DND-41 (cell line): ENCODE measurements around the gene MAP7D1.

Experiments used
- EZH2 ChIP-seq: IDR thresholded peaks from 3 replicates; pipeline ENCODE4 v1.6.1; 2012; ENCODE audit warnings: borderline replicate concordance, low read depth, mild to moderate bottlenecking, moderate library complexity, low read length, inconsistent platforms; ENCODE audit not compliant: severe bottlenecking
- TF ChIP-seq, protein P1 (sequence below): IDR thresholded peaks from 2 replicates; pipeline ENCODE4 v1.5.1; 2012; ENCODE audit warnings: borderline replicate concordance, low read length, moderate library complexity, mild to moderate bottlenecking; ENCODE audit not compliant: poor library complexity, severe bottlenecking; ENCODE audit errors: extremely low read depth

DNA sequence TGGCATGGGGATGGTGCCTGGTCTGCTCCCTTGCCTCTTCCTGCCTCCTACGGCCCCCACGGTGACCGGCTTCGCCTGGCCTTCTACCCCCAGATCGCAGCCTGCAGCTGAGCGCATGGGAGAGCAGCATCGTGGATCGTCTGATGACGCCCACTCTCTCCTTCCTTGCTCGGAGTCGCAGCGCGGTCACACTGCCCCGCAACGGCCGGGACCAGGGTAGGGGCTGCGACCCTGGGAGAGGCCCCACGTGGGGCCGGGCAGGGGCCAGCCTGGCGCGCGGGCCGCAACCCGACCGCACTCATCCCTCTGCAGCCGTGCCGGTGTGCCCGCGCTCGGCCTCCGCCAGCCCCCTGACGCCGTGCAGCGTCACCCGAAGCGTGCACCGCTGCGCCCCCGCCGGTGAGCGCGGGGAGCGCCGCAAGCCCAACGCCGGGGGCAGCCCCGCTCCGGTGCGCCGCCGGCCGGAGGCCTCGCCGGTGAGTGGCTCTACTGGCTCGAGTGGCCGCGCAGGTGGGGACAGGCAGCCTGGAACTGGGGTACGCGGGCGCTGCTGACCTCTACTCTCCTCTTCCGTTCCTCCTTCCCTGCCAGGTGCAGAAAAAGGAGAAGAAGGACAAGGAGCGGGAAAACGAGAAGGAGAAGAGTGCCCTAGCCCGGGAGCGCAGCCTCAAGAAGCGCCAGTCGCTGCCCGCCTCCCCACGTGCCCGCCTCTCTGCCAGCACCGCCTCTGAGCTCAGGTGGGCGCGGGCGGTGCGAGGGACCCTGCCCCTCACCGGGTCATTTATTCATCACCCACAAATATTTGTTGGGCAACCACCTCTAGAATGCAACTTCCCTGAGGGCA, 20.4 kb downstream of the MAP7D1 start:
- TF ChIP-seq, protein P1, sequence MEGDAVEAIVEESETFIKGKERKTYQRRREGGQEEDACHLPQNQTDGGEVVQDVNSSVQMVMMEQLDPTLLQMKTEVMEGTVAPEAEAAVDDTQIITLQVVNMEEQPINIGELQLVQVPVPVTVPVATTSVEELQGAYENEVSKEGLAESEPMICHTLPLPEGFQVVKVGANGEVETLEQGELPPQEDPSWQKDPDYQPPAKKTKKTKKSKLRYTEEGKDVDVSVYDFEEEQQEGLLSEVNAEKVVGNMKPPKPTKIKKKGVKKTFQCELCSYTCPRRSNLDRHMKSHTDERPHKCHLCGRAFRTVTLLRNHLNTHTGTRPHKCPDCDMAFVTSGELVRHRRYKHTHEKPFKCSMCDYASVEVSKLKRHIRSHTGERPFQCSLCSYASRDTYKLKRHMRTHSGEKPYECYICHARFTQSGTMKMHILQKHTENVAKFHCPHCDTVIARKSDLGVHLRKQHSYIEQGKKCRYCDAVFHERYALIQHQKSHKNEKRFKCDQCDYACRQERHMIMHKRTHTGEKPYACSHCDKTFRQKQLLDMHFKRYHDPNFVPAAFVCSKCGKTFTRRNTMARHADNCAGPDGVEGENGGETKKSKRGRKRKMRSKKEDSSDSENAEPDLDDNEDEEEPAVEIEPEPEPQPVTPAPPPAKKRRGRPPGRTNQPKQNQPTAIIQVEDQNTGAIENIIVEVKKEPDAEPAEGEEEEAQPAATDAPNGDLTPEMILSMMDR = no peak
- no peak for TF ChIP-seq EZH2
